T1000 (cell line): Measurements from ENCODE around the gene TRIM43B.
"Not testable (repeated sequence)": the region's sequence is repeated elsewhere in the genome, so short reads cannot be mapped to it uniquely, and the experiment has no call there.

ENCODE experiments used
- DNase-seq: peaks from one replicate; lab custom pipeline; 2025; ENCODE audit warnings: mixed read lengths; lab: John Stamatoyannopoulos, UW

TRIM43B gene

DNA sequence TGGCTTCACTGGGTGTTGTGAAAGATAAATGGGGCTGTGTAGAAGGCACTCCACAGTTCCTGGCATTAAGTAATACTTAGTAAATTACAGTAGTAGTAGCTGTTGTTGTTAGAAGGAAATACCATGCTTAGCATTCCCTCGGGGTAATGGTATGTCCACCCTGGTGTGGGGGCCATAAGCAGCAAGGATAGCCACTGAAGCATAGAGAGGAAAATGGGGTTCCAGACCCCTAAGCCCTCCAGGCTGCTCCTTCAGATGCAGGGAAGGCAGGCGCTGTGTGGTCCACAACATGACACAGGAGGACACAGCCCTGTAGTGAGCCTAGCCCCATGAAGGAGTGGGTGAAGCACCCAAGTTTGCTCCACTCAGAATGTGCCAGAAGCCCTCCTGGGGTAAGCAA, 50.6 kb downstream of the TRIM43B start:
- DNase-seq: not testable (repeated sequence)

DNA sequence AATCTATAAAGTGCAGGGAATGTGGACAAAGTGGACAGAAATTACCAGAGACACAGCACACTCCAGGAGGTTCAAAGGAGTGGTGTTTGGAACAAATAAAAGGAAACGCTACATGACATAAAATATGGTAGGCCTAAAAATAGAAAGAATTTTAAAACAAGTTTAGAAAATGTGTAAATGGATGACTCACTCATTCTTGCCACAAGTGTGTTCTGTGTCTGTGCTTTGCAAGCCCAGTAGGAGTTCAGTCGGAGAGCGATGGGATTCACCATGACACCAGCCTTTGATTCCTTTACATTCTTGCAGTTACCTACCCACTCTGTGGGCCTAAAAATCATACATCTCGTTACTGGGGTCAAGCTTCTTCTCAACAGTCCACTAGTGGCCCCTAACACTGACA, 51.2 kb downstream of the TRIM43B start:
- not testable (repeated sequence) for DNase-seq

DNA sequence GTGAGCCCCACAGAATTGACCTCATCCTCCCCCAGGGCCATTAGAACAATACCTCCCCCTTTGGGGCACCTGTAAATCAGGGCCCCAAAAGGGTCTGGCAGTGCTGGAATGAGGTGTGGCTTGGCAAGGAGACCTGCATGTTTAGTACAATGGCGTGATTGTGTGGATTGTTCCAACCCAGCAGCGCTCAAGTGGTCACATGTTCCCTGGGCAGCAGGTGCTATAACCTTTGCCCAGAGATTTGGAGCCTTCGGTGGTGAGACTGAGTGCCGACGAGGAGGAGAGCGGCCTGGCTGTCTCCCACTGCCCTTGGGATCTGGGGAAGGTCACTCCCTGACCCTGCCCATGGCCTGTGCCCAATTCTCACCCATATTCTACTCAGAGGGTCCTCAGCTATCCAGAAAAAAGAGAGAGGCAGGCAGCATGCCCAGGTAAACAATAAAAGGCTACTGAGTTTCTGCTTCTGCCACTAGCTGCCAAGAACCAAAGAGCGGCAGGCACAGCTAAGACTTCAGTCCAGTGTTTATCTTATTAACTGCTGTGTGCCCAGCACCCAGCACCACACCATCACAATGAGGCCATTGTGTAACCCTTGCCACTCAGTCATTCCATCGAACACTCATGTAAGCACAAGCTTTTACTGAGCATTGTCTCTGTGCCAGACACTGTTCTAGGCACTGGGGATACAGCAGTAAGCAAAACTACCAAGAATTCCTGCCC, 54.6 kb downstream of the TRIM43B start:
- not testable (repeated sequence) for DNase-seq

DNA sequence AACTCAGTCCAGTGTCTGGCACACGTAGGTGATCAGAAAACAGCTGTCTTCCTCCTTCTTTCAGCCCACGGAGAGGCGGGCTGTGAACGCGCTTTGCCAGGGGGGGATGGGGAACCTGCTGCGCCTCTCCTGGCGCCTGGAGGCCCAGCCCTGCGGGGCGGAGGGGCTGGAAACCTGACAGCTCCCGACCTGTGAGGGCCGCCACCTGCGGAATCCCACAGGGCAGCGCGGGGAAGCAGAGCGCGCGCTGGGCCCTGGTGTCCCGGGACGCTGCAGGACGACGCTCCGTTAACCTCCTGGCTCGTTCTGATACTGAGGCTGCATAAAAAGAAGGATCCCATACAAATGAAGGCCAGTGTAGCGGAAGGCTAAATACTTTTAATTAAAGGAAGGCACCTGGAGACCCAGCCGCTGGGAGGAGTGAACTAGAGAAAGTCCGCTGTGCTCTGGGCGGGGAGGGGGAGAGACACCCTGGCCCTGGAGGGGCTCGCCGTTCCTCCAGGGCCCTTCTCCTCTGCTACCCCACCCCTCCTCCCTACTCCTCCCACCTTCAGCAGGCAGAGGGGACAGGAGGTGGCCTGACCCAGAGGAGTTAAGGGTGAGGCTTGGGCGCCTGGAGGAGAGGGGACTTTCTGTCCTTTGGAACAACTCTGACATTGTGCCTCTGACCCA, 57.2 kb downstream of the TRIM43B start:
- not testable (repeated sequence) for DNase-seq
